Stimulated activated effector memory CD8-positive, alpha-beta T cell treated with anti-CD3 and anti-CD28 coated beads, Interleukin-12 subunit alpha, Interleukin-12 subunit beta, amount 100 ng/mL, for 72 hours (primary cell): Measurements from ENCODE around the gene TPSG1.
"Not testable (repeated sequence)": the region's sequence is repeated elsewhere in the genome, so short reads cannot be mapped to it uniquely, and the experiment has no call there.

ENCODE experiments used
- ATAC-seq: fragments of 150-1000 bp; cut with Tn5 transposase; 2 replicates; pipeline ENCODE4 v1.10.0; 2021
- DNase-seq, 2 donors: peaks; one replicate each; pipeline ENCODE4 v3.0.0; 2021 to 2022; ENCODE audit warnings: low spot score in 2 of 2
- H3K27ac Mint-ChIP-seq: one replicate; pipeline ENCODE4 v1.8.0; 2022; ENCODE audit warnings: mild to moderate bottlenecking, mixed read lengths
- H3K36me3 Mint-ChIP-seq: one replicate; pipeline ENCODE4 v1.8.0; 2022; ENCODE audit warnings: mild to moderate bottlenecking, mixed read lengths
- H3K4me1 Mint-ChIP-seq: one replicate; pipeline ENCODE4 v1.8.0; 2022; ENCODE audit warnings: mixed read lengths
- H3K4me3 Mint-ChIP-seq: one replicate; pipeline ENCODE4 v1.8.0; 2022; ENCODE audit warnings: mild to moderate bottlenecking, mixed read lengths
- H3K9me3 Mint-ChIP-seq: one replicate; pipeline ENCODE4 v1.8.0; 2022; ENCODE audit warnings: mixed read lengths

TPSG1 gene

DNA sequence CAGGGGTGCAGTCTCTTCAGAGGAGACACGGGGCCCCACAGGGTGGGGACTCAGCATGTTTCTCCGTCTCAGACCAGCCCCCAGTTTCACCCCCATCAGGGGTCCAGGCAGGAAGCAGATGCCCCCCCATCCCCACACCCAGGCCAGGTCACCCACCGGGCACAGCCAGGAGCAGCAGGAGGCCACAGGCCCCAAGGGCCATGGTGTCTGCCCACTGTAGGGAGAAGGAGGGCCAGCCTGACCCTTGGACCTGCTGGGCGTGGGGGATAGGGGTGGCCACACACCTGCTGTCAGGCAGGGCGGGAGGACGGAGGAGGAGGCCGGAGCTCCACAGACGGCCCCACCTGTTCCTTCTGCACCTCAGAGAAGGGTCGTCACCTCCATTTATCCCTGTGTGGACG is at the start of gene TPSG1:
TSS of gene TPSG1 (minus strand) at position 218 of the 401 bp plus-strand sequence. CDS start at position 202, 16 bp downstream.
- DNase-seq, result no peak
- ATAC-seq, result no peak
- Mint-ChIP-seq H3K4me1 (no peaks in the 10 kb centered on the region), H3K27ac (peak within 1 kb of the TSS; percentile 69), H3K9me3 (no peaks in the 10 kb centered on the region), H3K36me3 (no peaks in the 10 kb centered on the region), H3K4me3 (no peak within 1 kb of the TSS)

DNA sequence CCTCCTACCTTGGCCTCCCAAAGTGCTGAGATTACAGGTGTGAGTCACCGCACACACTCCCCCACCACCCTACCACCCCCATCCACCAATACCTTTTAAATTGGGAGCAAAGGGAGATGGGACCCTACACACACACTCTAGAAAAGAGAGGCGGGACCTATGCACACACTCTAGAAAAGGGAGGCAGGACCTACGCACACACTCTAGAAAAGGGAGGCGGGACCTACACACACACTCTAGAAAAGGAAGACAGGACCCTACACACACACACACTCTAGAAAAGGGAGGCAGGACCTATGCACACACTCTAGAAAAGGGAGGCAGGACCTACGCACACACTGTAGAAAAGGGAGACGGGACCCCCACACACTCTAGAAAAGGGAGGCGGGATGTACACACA is 49.7 kb upstream of the TPSG1 start:
- Mint-ChIP-seq H3K4me3 (no peak overlapping the region), H3K36me3 (no peaks in the 10 kb centered on the region), H3K4me1 (peaks cover 9% of the 10 kb centered on the region), H3K9me3 (no peaks in the 10 kb centered on the region), H3K27ac (no peak overlapping the region)
- no peak for DNase-seq
- no peak for ATAC-seq

- Mint-ChIP-seq H3K36me3 (no peaks in the 10 kb centered on the region), H3K27ac (no peak overlapping the region)
- ATAC-seq, result no peak
Measured at GRCh38 chr16:1273816-1274215, 48.7 kb upstream of the TPSG1 start.

DNA sequence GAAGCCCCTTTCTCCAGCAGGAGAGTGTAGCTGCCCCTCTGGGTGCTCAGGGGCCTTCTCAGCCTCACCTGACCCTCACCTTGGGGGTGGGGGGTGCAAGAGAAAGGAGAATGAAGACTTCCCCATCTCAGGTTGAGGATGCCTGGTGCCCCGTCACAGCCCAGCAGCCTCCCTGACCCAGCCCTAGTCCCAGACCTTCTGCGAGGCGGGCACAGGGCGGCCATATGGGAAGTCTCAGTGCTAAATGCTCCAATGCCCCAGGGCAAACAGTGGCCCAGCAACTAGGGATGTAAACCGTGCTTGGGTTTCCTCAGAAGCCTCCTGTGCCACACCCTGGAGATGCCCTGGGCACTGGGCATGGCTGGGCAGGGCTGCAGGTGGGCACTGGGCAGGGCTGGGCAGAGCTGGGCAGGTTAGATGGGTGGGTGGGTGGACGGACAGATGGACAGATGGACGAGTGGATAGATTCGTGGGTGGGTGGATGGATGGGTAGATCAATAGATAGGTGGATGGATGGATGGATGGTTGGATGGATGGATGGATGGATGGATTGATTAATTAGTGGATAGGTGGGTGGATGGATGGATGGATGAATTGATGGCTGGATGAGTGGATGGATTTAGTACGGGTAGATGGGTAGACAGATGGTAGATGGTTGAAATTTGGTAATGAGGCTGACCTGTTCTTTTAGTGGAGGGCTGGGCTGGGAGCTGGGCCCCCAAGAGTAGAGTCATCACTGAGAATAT is 47.6 kb upstream of the TPSG1 start:
- DNase-seq (no peak), ATAC-seq (no peak)
- Mint-ChIP-seq H3K36me3 (no peaks in the 10 kb centered on the region), H3K27ac (no peak overlapping the region), H3K4me1 (peaks cover 9% of the 10 kb centered on the region), H3K9me3 (no peaks in the 10 kb centered on the region), H3K4me3 (no peak overlapping the region)

More at GRCh38 chr16:1273816-1274215, 48.7 kb upstream of the TPSG1 start:
- peaks cover 9% of the 10 kb centered on the region for H3K4me1 Mint-ChIP-seq
- H3K4me3 Mint-ChIP-seq, result no peak overlapping the region
- H3K9me3 Mint-ChIP-seq, result no peaks in the 10 kb centered on the region
- no peak for DNase-seq

DNA sequence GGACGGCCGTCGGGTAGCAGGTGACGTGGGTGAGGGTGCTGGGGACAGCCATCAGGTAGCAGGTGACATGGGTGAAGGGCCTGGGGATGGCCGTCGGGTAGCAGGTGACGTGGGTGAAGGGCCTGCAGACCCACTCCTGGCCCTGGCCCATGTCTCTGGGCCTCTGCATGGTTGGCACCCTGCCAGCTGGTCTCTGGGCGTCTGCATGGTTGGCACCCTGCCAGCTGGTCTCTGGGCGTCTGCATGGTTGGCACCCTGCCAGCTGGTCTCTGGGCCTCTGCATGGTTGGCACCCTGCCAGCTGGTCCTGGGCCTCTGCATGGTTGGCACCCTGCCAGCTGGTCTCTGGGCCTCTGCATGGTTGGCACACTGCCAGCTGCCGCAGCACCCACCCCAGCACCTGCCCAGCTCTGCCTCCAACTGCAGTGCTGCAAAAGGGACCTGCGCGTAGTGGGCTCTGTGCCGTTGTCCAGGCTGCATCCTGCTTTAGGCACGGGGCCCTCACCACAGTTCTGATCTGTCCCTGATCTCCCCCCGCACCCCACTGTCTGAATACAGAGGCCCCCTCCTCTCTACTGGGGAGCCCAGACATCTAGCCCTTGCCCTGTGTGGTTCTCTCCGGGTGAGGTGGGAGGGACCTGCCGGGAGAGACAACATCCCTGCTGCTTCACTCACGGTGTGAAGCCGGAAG is 46.8 kb upstream of the TPSG1 start:
- H3K27ac Mint-ChIP-seq, H3K36me3 Mint-ChIP-seq, DNase-seq, H3K9me3 Mint-ChIP-seq, H3K4me3 Mint-ChIP-seq, H3K4me1 Mint-ChIP-seq, ATAC-seq: not testable (repeated sequence)

GRCh38 chr16:1271380-1271723 is 46.3 kb upstream of the TPSG1 start:
- DNase-seq (no peak), ATAC-seq (no peak)
- Mint-ChIP-seq H3K36me3 (no peaks in the 10 kb centered on the region), H3K4me1 (peaks cover 9% of the 10 kb centered on the region), H3K27ac (no peak overlapping the region), H3K9me3 (no peaks in the 10 kb centered on the region), H3K4me3 (no peak overlapping the region)

- H3K4me3 Mint-ChIP-seq, ATAC-seq, H3K36me3 Mint-ChIP-seq, H3K27ac Mint-ChIP-seq, DNase-seq, H3K4me1 Mint-ChIP-seq, H3K9me3 Mint-ChIP-seq: not testable (repeated sequence)
Measured at GRCh38 chr16:1269418-1269817, 44.4 kb upstream of the TPSG1 start.

- Mint-ChIP-seq H3K4me3 (no peak overlapping the region), H3K9me3 (no peaks in the 10 kb centered on the region), H3K36me3 (no peaks in the 10 kb centered on the region), H3K27ac (no peak overlapping the region), H3K4me1 (peaks cover under 1% of the 10 kb centered on the region)
- DNase-seq (no peak), ATAC-seq (no peak)
Measured at GRCh38 chr16:1265826-1266225, 40.8 kb upstream of the TPSG1 start.

DNA sequence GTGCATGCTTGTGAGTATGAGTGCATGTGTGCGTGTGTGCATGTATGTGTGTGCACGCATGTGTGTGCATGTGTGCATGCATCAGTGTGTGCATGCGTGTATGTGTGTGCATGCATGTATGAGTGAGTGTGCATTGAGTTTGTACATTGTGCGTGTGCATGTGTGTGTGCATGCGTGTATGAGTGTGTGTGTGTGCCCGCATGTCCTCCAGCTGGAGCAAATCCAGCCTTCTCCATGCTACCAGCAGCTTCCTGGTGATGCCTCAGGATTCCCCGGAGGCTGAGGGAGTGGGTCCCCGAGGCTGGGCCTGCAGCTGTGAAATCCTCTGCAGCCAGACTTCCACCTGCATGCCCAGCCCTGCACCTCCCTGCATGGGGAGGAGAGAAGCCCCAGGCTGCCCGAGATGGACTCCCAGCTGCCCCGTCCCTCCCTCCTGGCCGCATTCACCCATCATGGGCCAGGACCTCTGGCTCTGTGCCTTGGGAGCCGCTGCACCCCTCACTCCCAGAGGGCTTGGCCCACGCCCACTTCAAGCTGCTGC is 40.1 kb upstream of the TPSG1 start:
- H3K27ac Mint-ChIP-seq, result no peak overlapping the region
- H3K4me3 Mint-ChIP-seq, result no peak overlapping the region
- ATAC-seq (no peak), DNase-seq (no peak)
- no peaks in the 10 kb centered on the region for H3K9me3 Mint-ChIP-seq
- H3K4me1 Mint-ChIP-seq, result no peaks in the 10 kb centered on the region
- no peaks in the 10 kb centered on the region for H3K36me3 Mint-ChIP-seq

DNA sequence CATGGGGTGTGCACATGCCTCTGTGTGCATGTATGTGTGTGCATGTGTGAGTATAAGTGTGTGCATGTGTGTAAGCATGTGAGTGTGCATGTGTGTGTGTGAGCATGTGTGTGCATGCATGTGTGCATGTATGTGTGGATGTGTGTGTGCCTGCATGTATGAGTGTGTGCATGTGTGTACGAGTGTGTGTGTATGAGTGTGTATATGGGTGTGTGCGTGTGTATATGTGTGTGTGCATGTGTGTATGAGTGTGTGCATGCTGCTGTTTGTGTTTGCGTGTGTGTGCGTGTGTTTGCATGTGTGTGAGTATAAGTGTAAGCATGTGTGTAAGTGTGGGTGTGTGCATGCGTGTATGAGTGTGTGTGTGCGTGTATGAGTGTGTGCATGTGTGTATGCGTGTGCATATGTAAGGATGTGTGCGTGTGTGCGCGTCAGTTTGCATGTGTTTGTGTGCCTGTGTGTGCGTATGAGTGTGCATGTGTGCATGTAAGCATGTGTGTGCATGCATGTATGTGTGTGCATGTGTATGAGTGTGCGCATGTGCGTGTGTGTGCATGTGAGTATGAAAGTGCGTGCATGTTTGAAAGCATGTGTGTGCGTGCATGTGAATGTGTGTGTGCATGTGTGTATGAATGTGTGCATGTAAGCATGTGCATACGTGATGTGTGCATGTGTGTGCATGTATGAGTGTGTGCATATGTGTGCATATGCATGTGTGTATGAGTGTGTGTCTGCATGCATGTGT is 39.4 kb upstream of the TPSG1 start:
- DNase-seq, result no peak
- ATAC-seq, result no peak
- no peaks in the 10 kb centered on the region for H3K36me3 Mint-ChIP-seq
- H3K4me1 Mint-ChIP-seq, result no peaks in the 10 kb centered on the region
- H3K27ac Mint-ChIP-seq, result no peak overlapping the region
- H3K9me3 Mint-ChIP-seq, result no peaks in the 10 kb centered on the region
- no peak overlapping the region for H3K4me3 Mint-ChIP-seq

DNA sequence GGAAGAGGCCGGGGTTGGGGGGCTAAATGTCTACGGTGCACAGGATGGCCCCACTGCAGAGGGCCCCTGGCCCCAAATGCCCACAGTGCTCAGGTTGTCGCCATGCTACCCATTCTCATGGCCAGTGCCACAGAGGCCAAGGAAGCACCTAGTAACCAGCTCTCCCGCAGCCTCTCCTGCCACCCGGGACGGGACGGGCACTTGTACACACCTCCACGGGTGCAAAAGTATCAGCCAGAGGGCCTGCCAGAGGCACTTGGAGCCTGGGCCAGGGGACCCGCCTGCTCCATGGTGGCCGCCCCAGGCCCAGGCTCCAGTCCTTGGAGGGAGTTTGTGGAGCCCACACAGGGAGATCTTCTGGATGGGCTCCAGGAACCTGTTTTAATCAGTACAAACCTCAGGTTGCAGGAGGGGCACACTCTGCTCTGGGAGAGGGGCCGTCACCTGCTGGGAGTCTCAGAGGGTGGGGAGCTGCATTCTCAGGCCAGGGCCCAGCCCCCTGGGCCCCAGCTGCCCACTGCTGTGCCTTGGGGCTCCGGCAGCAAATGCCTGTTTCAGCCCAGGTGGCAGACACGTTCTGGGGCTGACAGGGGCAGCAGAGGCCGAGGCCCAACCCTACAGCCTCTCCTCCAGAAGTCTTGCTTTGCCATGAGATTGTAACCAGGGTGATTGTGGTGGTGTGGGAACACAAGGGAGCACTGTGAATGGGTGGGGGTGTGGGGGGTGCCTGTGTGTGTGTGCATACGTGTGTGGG is 38.7 kb upstream of the TPSG1 start:
- DNase-seq (no peak), ATAC-seq (no peak)
- no peak overlapping the region for H3K4me3 Mint-ChIP-seq
- H3K27ac Mint-ChIP-seq, result no peak overlapping the region
- no peaks in the 10 kb centered on the region for H3K9me3 Mint-ChIP-seq
- peaks cover 5% of the 10 kb centered on the region for H3K4me1 Mint-ChIP-seq
- no peaks in the 10 kb centered on the region for H3K36me3 Mint-ChIP-seq

DNA sequence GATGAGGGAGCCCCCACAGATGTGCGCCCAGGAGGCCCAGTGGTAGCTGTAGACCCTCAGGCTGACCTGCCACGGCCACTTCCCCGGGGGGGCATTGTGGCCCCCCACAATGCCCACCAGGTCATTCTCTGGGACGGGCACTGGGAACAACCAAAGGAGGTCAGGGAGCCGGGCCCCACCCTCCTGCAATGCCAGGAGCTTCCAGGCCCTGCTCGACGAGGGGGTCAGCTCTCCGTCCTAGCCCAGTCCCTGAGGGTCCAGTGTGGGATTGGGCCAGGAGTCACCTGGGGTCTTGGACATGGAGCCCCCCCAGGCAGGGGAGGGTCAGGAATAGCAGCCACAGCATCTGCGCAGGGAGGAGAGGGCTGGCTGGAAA is 37.8 kb upstream of the TPSG1 start:
- no peak overlapping the region for H3K4me3 Mint-ChIP-seq
- peaks cover 5% of the 10 kb centered on the region for H3K4me1 Mint-ChIP-seq
- no peak overlapping the region for H3K27ac Mint-ChIP-seq

DNA sequence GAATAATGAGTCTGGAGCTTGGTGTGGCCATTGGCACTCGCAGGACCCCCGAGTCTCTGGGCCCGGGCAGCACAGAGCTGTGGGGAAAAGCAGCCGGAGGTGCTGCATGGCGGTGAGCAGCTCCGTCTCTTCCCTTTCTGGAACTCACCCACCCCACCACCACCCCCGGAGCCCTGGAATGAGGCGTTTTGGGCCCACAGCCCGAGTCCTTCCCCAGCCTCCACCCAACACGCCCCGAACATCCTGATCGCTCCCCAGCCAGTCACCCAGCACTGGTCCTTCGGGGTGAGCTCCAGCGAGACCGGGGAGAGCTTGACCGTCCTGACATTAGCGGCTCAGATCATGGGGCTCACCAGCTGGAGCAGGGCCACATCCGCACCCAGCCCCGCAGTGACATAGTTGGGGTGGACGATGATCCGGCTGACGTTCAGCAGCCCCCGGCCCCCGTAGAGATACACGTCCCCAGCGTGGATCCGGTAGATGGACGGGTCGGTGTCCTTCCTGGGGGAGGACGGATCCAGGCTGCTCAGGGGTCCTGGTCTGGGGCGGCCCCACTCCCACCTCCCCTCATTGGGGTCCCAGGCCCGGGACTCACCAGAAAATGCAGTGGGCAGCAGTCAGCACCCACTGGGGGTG is 37.3 kb upstream of the TPSG1 start:
- H3K9me3 Mint-ChIP-seq, result no peaks in the 10 kb centered on the region
- no peak overlapping the region for H3K27ac Mint-ChIP-seq
- DNase-seq (no peak), ATAC-seq (no peak)
- H3K4me1 Mint-ChIP-seq, result peaks cover 5% of the 10 kb centered on the region
- no peak overlapping the region for H3K4me3 Mint-ChIP-seq
- H3K36me3 Mint-ChIP-seq, result no peaks in the 10 kb centered on the region

More for the DNA sequence above, 37.8 kb upstream of the TPSG1 start:
- ATAC-seq (no peak), DNase-seq (no peak)
- no peaks in the 10 kb centered on the region for H3K36me3 Mint-ChIP-seq
- no peaks in the 10 kb centered on the region for H3K9me3 Mint-ChIP-seq

- DNase-seq, result no peak
- peak; percentile 48 for ATAC-seq
- no peak overlapping the region for H3K27ac Mint-ChIP-seq
- no peaks in the 10 kb centered on the region for H3K36me3 Mint-ChIP-seq
- peaks cover 5% of the 10 kb centered on the region for H3K4me1 Mint-ChIP-seq
- peak overlapping the region; percentile 26 for H3K4me3 Mint-ChIP-seq
- H3K9me3 Mint-ChIP-seq, result no peaks in the 10 kb centered on the region
Measured at GRCh38 chr16:1261131-1261892, 36.2 kb upstream of the TPSG1 start.
